ENCODE data around the gene DGCR6.

DNA sequence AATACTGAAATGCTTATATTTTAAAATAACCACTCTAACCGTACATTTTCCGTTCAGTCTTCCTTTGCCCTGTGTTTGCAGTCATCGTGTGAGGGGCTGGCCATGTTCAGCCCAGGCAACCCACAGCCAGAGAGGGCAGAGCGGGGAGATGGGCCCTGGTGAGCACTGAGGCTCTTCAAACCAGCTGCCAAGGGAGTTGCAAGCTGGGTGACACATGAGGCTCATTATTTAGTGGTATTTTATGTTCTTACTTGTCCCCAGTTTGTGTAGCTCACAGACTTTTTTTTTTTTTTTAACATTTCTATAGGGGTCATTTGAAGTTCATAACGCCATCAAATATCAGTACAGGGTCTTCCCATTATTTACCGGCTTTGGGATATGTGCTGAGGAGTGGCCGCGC lies 18.0 kb upstream of the DGCR6 start:
- TF ChIP-seq POLR2AphosphoS5 (IDR thresholded peaks at IDR 0.05) (no peak), POLR2A (IDR thresholded peaks at IDR 0.05) (no peak)
- TF ChIP-seq, protein P1, sequence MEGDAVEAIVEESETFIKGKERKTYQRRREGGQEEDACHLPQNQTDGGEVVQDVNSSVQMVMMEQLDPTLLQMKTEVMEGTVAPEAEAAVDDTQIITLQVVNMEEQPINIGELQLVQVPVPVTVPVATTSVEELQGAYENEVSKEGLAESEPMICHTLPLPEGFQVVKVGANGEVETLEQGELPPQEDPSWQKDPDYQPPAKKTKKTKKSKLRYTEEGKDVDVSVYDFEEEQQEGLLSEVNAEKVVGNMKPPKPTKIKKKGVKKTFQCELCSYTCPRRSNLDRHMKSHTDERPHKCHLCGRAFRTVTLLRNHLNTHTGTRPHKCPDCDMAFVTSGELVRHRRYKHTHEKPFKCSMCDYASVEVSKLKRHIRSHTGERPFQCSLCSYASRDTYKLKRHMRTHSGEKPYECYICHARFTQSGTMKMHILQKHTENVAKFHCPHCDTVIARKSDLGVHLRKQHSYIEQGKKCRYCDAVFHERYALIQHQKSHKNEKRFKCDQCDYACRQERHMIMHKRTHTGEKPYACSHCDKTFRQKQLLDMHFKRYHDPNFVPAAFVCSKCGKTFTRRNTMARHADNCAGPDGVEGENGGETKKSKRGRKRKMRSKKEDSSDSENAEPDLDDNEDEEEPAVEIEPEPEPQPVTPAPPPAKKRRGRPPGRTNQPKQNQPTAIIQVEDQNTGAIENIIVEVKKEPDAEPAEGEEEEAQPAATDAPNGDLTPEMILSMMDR (IDR thresholded peaks at IDR 0.05): no peak
